HTR-8/SVneo (cell line): ENCODE results near the gene ARHGEF39.
A peak's percentile ranks its signal among the peaks of the same experiment; 100 is the strongest.

ENCODE experiments used
- DNase-seq: peaks from one replicate; pipeline ENCODE4 v3.0.0; 2011; ENCODE audit warnings: low spot score, mixed read lengths; ENCODE audit not compliant: insufficient read length
- FAIRE-seq: peaks from 2 replicates; lab custom pipeline; 2011; peaks lifted over from hg19 to GRCh38; lab: Jason Lieb, UNC

The ARHGEF39 gene

GRCh38 chr9:35680331-35681105 lies 15.5 kb upstream of the ARHGEF39 start:
- DNase-seq (no peak), FAIRE-seq (no peak)

GRCh38 chr9:35679766-35680330 lies 14.9 kb upstream of the ARHGEF39 start:
- FAIRE-seq (no peak), DNase-seq (no peak)

- DNase-seq = no peak
- FAIRE-seq = no peak
Measured at GRCh38 chr9:35679091-35679490, 14.1 kb upstream of the ARHGEF39 start.

- DNase-seq (no peak), FAIRE-seq (no peak)
Measured at GRCh38 chr9:35675732-35676392, 10.9 kb upstream of the ARHGEF39 start.

- no peak for FAIRE-seq
Measured at GRCh38 chr9:35675204-35675603, 10.2 kb upstream of the ARHGEF39 start.

GRCh38 chr9:35674025-35674361 lies 9.0 kb upstream of the ARHGEF39 start:
- FAIRE-seq = no peak
- DNase-seq = no peak

More at GRCh38 chr9:35675204-35675603, 10.2 kb upstream of the ARHGEF39 start:
- no peak for DNase-seq

- FAIRE-seq (no peak), DNase-seq (no peak)
Measured at GRCh38 chr9:35673132-35674024, 8.4 kb upstream of the ARHGEF39 start, which contains the start of gene CA9. CA9 (plus strand) TSS chr9:35673928; CDS start chr9:35673960, 32 bp downstream.

GRCh38 chr9:35669331-35670145 lies 4.5 kb upstream of the ARHGEF39 start:
- no peak for FAIRE-seq
- no peak for DNase-seq

- DNase-seq (no peak), FAIRE-seq (no peak)
Measured at GRCh38 chr9:35667939-35668338, 2.9 kb upstream of the ARHGEF39 start.

GRCh38 chr9:35666549-35666948 lies 1.6 kb upstream of the ARHGEF39 start:
- DNase-seq (no peak), FAIRE-seq (no peak)

- no peak for DNase-seq
- no peak for FAIRE-seq
Measured at GRCh38 chr9:35666045-35666444, 1.1 kb upstream of the ARHGEF39 start.

- no peak for DNase-seq
- FAIRE-seq = no peak
Measured at GRCh38 chr9:35665471-35665818, 450 bp upstream of the ARHGEF39 start.

- DNase-seq (no peak), FAIRE-seq (no peak)
Measured at GRCh38 chr9:35662437-35662836, 2.6 kb downstream of the ARHGEF39 start.

GRCh38 chr9:35661756-35662350 lies 3.1 kb downstream of the ARHGEF39 start:
- FAIRE-seq = no peak

GRCh38 chr9:35660966-35661415 lies 4.0 kb downstream of the ARHGEF39 start:
- FAIRE-seq (no peak), DNase-seq (no peak)

More at GRCh38 chr9:35661756-35662350, 3.1 kb downstream of the ARHGEF39 start:
- DNase-seq = no peak

- FAIRE-seq = no peak
Measured at GRCh38 chr9:35659340-35659739, 5.7 kb downstream of the ARHGEF39 start.

GRCh38 chr9:35658968-35659220 lies 6.1 kb downstream of the ARHGEF39 start:
- DNase-seq = no peak
- no peak for FAIRE-seq

More at GRCh38 chr9:35659340-35659739, 5.7 kb downstream of the ARHGEF39 start:
- DNase-seq = no peak

- FAIRE-seq (no peak), DNase-seq (peak; percentile 65)
Measured at GRCh38 chr9:35658137-35658967, 6.6 kb downstream of the ARHGEF39 start, which contains the start of gene CCDC107. CCDC107 (plus strand) TSS chr9:35658292; CDS start chr9:35658380, 88 bp downstream.
